GM04504 (cell line): ENCODE data around the gene HRH2.
"Not testable (repeated sequence)": the region's sequence is repeated elsewhere in the genome, so short reads cannot be mapped to it uniquely, and the experiment has no call there.

Experiments used
- DNase-seq: peaks from one replicate; pipeline ENCODE4 v3.0.0-alpha.2; 2012; ENCODE audit warnings: low read depth

The HRH2 gene

GRCh38 chr5:175741556-175741955 is 83.7 kb downstream of the HRH2 start:
- DNase-seq = no peak

GRCh38 chr5:175742290-175742994 is 84.6 kb downstream of the HRH2 start:
- no peak for DNase-seq

GRCh38 chr5:175743676-175744210 is 85.9 kb downstream of the HRH2 start:
- no peak for DNase-seq

- no peak for DNase-seq
Observed at GRCh38 chr5:175745210-175745609, 87.3 kb downstream of the HRH2 start.

- DNase-seq = no peak
Observed at GRCh38 chr5:175746851-175747250, 89.0 kb downstream of the HRH2 start.

GRCh38 chr5:175747539-175748060 is 89.7 kb downstream of the HRH2 start:
- DNase-seq = no peak

- no peak for DNase-seq
Observed at GRCh38 chr5:175748650-175749049, 90.8 kb downstream of the HRH2 start.

- DNase-seq = no peak
Observed at GRCh38 chr5:175749591-175749990, 91.7 kb downstream of the HRH2 start.

GRCh38 chr5:175750511-175750931 is 92.7 kb downstream of the HRH2 start:
- DNase-seq = no peak

GRCh38 chr5:175751369-175751768 is 93.5 kb downstream of the HRH2 start:
- DNase-seq = no peak

GRCh38 chr5:175752826-175753535 is 95.1 kb downstream of the HRH2 start:
- DNase-seq = no peak

- DNase-seq = no peak
Observed at GRCh38 chr5:175753536-175754402, 95.9 kb downstream of the HRH2 start.

GRCh38 chr5:175759991-175760390 is 102.1 kb downstream of the HRH2 start:
- DNase-seq = not testable (repeated sequence)
